ENCODE measurements around the gene DGAT2. TPM values are rescaled to one million over a fixed set of nuclear protein-coding genes. Genes with fewer than 3 reads are reported as not detected.

DGAT2 gene
- total and polyA plus RNA-seq, 4 donors: 57.2 to 152 (median 108) TPM

DNA sequence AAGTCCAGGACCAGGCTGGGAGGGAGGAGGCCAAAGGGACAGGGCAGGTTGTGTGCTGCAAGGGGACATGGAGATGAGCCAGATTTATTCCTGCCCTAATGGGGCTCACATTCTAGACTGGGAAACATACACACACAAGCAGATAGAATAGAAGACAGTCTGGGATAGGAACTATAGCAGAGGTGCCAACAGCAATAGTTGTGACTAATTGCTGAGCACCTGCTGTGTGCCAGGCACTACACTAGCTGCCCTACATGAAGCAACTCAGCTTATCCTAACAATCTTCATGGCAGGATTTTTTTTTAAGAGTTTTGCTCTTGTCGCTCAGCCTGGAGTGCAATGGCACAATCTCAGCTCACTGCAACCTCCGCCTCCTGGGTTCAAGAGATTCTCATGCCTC lies 39.6 kb upstream of the DGAT2 start (continued):
- TF ChIP-seq, protein P1, sequence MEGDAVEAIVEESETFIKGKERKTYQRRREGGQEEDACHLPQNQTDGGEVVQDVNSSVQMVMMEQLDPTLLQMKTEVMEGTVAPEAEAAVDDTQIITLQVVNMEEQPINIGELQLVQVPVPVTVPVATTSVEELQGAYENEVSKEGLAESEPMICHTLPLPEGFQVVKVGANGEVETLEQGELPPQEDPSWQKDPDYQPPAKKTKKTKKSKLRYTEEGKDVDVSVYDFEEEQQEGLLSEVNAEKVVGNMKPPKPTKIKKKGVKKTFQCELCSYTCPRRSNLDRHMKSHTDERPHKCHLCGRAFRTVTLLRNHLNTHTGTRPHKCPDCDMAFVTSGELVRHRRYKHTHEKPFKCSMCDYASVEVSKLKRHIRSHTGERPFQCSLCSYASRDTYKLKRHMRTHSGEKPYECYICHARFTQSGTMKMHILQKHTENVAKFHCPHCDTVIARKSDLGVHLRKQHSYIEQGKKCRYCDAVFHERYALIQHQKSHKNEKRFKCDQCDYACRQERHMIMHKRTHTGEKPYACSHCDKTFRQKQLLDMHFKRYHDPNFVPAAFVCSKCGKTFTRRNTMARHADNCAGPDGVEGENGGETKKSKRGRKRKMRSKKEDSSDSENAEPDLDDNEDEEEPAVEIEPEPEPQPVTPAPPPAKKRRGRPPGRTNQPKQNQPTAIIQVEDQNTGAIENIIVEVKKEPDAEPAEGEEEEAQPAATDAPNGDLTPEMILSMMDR (IDR thresholded peaks at IDR 0.05; ENCODE audit: low read depth, low read length, missing input control): no peak
- TF ChIP-seq YY1 (IDR thresholded peaks at IDR 0.05) (no peak), FOXA2 (IDR thresholded peaks at IDR 0.05) (no peak)
- TF ChIP-seq, protein P2, sequence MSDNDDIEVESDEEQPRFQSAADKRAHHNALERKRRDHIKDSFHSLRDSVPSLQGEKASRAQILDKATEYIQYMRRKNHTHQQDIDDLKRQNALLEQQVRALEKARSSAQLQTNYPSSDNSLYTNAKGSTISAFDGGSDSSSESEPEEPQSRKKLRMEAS (IDR thresholded peaks at IDR 0.05): no peak

DNA sequence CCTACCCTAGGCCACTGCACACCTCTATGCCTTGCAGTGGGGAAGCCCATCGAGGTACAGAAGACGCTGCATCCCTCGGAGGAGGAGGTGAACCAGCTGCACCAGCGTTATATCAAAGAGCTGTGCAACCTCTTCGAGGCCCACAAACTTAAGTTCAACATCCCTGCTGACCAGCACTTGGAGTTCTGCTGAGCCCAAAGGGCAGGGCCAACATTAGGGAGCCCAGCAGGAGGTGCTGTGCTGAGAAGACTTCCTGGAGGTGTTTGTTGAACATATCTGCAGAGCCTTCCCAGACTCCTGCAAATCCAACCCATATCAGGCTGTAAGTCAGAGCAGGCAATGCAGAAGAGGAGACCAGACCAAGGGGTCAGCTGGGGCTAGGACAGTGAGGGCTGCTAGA lies 37.5 kb upstream of the DGAT2 start:
- Histone ChIP-seq H3K36me3 (ENCODE audit: control insufficient read depth in 4 of 4, insufficient read depth in 3 of 4, low read depth in 1 of 4, low read length in 3 of 4) (peaks cover 0 to 29% (median 17%) of the 10 kb centered on the region in 4 donors), H3K4me1 (ENCODE audit: control insufficient read depth in 4 of 4, insufficient read depth in 4 of 4, low read length in 3 of 4) (peaks cover 12 to 37% (median 31%) of the 10 kb centered on the region in 4 donors), H3K9ac (ENCODE audit: low read depth in 1 of 2, low read length in 2 of 2) (no peak overlapping the region), H3K27ac (ENCODE audit: low read depth in 1 of 2, low read length in 2 of 2) (no peak overlapping the region), H3K27me3 (ENCODE audit: control insufficient read depth in 4 of 4, insufficient read depth in 4 of 4, low read length in 3 of 4) (no peaks in the 10 kb centered on the region), H3K4me3 (ENCODE audit: low read depth in 1 of 3, low read length in 3 of 3) (no peak overlapping the region), H3K9me3 (ENCODE audit: control insufficient read depth in 4 of 4, low read length in 3 of 4) (no peaks in the 10 kb centered on the region)
- 96% methylated on average over 5 of the region's 5 CpGs for WGBS
- no peak for DNase-seq (ENCODE audit: low spot score)
- no peak for TF ChIP-seq TAF1 (conservative IDR thresholded peaks at IDR 0.05)
- no peak for TF ChIP-seq EGR1 (IDR thresholded peaks at IDR 0.05; ENCODE audit: low read depth in 2 of 2)
- no peak for TF ChIP-seq JUND (IDR thresholded peaks at IDR 0.05)
- TF ChIP-seq RAD21 (IDR thresholded peaks at IDR 0.05): no peak
- TF ChIP-seq, protein P2 (IDR thresholded peaks at IDR 0.05): no peak
- TF ChIP-seq FOXA1 (IDR thresholded peaks at IDR 0.05): no peak
- TF ChIP-seq HNF4A (conservative IDR thresholded peaks at IDR 0.05): no peak
- no peak for TF ChIP-seq GABPA (IDR thresholded peaks at IDR 0.05 in 1 of 2, conservative IDR thresholded peaks at IDR 0.05 in 1 of 2)
- no peak for TF ChIP-seq YY1 (IDR thresholded peaks at IDR 0.05)
- no peak for TF ChIP-seq NR2F2 (IDR thresholded peaks at IDR 0.05)
- no peak for TF ChIP-seq FOXA2 (IDR thresholded peaks at IDR 0.05)

DNA sequence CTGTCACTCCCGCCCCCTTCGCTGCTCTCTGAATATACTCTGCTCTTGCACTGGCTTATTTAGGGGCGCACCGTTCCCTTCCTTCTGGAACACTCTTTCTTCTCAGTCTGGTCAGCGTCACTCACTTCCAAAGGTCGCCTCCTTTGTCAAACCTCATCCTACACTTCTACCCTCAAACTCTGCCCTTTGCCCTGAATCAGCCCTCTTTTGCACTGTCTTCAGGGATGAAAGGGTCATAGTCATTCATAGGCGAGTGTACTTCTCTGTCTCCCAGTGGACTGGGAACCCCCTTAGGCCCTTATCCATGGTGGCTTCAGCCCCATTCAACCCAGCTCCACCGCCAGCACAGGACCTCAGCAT lies 35.5 kb upstream of the DGAT2 start:
- Histone ChIP-seq H3K4me3 (ENCODE audit: low read depth in 1 of 3, low read length in 3 of 3) (no peak overlapping the region), H3K27me3 (ENCODE audit: control insufficient read depth in 4 of 4, insufficient read depth in 4 of 4, low read length in 3 of 4) (no peaks in the 10 kb centered on the region), H3K9ac (ENCODE audit: low read depth in 1 of 2, low read length in 2 of 2) (no peak overlapping the region), H3K27ac (ENCODE audit: low read depth in 1 of 2, low read length in 2 of 2) (no peak overlapping the region), H3K36me3 (ENCODE audit: control insufficient read depth in 4 of 4, insufficient read depth in 3 of 4, low read depth in 1 of 4, low read length in 3 of 4) (peaks cover 0 to 19% (median 14%) of the 10 kb centered on the region in 4 donors), H3K4me1 (ENCODE audit: control insufficient read depth in 4 of 4, insufficient read depth in 4 of 4, low read length in 3 of 4) (peaks cover 16 to 48% (median 38%) of the 10 kb centered on the region in 4 donors), H3K9me3 (ENCODE audit: control insufficient read depth in 4 of 4, low read length in 3 of 4) (no peaks in the 10 kb centered on the region)
- TF ChIP-seq FOXA2 (IDR thresholded peaks at IDR 0.05): no peak
- TF ChIP-seq TAF1 (conservative IDR thresholded peaks at IDR 0.05): no peak
- no peak for TF ChIP-seq NR2F2 (IDR thresholded peaks at IDR 0.05)
- TF ChIP-seq FOXA1 (IDR thresholded peaks at IDR 0.05): no peak
- no peak for TF ChIP-seq GABPA (IDR thresholded peaks at IDR 0.05 in 1 of 2, conservative IDR thresholded peaks at IDR 0.05 in 1 of 2)
- TF ChIP-seq, protein P3, sequence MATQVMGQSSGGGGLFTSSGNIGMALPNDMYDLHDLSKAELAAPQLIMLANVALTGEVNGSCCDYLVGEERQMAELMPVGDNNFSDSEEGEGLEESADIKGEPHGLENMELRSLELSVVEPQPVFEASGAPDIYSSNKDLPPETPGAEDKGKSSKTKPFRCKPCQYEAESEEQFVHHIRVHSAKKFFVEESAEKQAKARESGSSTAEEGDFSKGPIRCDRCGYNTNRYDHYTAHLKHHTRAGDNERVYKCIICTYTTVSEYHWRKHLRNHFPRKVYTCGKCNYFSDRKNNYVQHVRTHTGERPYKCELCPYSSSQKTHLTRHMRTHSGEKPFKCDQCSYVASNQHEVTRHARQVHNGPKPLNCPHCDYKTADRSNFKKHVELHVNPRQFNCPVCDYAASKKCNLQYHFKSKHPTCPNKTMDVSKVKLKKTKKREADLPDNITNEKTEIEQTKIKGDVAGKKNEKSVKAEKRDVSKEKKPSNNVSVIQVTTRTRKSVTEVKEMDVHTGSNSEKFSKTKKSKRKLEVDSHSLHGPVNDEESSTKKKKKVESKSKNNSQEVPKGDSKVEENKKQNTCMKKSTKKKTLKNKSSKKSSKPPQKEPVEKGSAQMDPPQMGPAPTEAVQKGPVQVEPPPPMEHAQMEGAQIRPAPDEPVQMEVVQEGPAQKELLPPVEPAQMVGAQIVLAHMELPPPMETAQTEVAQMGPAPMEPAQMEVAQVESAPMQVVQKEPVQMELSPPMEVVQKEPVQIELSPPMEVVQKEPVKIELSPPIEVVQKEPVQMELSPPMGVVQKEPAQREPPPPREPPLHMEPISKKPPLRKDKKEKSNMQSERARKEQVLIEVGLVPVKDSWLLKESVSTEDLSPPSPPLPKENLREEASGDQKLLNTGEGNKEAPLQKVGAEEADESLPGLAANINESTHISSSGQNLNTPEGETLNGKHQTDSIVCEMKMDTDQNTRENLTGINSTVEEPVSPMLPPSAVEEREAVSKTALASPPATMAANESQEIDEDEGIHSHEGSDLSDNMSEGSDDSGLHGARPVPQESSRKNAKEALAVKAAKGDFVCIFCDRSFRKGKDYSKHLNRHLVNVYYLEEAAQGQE (IDR thresholded peaks at IDR 0.05): no peak
- TF ChIP-seq, protein P2 (IDR thresholded peaks at IDR 0.05): no peak
- TF ChIP-seq HNF4G (IDR thresholded peaks at IDR 0.05): no peak
- no peak for TF ChIP-seq YY1 (IDR thresholded peaks at IDR 0.05)
- TF ChIP-seq, protein P1 (IDR thresholded peaks at IDR 0.05; ENCODE audit: low read depth, low read length, missing input control): no peak
- TF ChIP-seq, protein P4, sequence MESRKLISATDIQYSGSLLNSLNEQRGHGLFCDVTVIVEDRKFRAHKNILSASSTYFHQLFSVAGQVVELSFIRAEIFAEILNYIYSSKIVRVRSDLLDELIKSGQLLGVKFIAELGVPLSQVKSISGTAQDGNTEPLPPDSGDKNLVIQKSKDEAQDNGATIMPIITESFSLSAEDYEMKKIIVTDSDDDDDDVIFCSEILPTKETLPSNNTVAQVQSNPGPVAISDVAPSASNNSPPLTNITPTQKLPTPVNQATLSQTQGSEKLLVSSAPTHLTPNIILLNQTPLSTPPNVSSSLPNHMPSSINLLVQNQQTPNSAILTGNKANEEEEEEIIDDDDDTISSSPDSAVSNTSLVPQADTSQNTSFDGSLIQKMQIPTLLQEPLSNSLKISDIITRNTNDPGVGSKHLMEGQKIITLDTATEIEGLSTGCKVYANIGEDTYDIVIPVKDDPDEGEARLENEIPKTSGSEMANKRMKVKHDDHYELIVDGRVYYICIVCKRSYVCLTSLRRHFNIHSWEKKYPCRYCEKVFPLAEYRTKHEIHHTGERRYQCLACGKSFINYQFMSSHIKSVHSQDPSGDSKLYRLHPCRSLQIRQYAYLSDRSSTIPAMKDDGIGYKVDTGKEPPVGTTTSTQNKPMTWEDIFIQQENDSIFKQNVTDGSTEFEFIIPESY (IDR thresholded peaks at IDR 0.05): no peak
- TF ChIP-seq RXRA (IDR thresholded peaks at IDR 0.05): no peak
- TF ChIP-seq JUND (IDR thresholded peaks at IDR 0.05): no peak
- TF ChIP-seq, protein P5, sequence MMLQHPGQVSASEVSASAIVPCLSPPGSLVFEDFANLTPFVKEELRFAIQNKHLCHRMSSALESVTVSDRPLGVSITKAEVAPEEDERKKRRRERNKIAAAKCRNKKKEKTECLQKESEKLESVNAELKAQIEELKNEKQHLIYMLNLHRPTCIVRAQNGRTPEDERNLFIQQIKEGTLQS (IDR thresholded peaks at IDR 0.05): no peak
- no peak for TF ChIP-seq RAD21 (IDR thresholded peaks at IDR 0.05)
- TF ChIP-seq EGR1 (IDR thresholded peaks at IDR 0.05; ENCODE audit: low read depth in 2 of 2): no peak
- TF ChIP-seq HNF4A (conservative IDR thresholded peaks at IDR 0.05): no peak
- no peak for TF ChIP-seq SP1 (IDR thresholded peaks at IDR 0.05)
- DNase-seq (ENCODE audit: low spot score): no peak
- 94% methylated on average over 8 of the region's 8 CpGs for WGBS

Measured in liver (tissue), 9 donors.